ENCODE results near the gene TUBA3E.
"Not testable (repeated sequence)": the region's sequence is repeated elsewhere in the genome, so short reads cannot be mapped to it uniquely, and the experiment has no call there.

DNA sequence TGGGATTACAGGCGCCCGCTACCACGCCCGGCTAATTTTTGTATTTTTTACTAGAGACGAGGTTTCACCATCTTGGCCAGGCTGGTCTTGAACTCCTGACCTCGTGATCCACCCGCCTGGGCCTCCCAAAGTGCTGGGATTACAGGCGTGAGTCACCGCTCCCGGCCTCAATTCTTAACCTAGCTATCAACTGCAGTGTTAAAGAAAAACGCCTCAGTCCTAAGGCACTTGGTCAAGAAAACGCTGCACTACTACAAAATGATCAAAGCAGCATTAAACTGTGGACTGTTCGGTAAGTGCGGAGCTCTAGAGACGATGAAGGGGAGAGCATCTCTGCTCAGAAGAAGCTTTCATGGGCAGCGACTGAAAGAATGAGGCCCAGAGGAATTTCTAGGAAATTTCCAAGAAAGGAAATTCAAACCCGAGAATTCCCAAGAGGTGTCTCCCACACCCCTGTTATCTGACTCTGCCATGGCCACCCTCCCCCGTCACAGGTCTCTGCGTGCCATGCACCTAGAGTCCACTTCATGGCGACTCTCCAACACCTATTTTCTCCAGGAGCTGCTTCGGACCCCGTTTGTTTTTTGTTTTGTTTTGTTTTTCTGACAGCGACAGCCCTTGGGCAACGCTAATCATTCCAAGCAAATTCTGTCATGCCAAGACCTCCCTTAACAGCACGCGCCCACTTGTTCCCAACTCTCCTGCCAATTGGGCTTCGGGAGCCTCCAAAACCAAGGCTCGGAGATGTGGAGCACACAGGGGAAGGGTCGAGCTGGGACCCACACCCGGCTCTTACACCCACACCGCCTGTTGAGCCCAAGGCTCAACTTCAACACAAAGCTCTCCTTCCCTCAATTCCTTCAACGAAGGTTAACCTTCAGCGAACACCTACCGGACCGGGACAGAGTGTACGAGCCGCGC is 17.6 kb downstream of the TUBA3E start:
- TF ChIP-seq CTCF (IDR thresholded peaks at IDR 0.05; ENCODE audit: insufficient read depth, low read length); SPI1 (IDR thresholded peaks at IDR 0.05; ENCODE audit: borderline replicate concordance, low read depth): not testable (repeated sequence)
